ENCODE results near the gene HOXD8. TPM values are rescaled to one million over a fixed set of nuclear protein-coding genes. Genes with fewer than 3 reads are reported as not detected.

HOXD8 gene
- total RNA-seq, 4 donors from 2014 or later, result 1.4 to 6.0 (median 2.6) TPM

- peak in 1 of 2 donors; percentile 74 for DNase-seq (ENCODE audit: low spot score in 2 of 2)
These were observed 2.4 kb upstream of the HOXD8 start for GRCh38 chr2:176126929-176127773.

DNA sequence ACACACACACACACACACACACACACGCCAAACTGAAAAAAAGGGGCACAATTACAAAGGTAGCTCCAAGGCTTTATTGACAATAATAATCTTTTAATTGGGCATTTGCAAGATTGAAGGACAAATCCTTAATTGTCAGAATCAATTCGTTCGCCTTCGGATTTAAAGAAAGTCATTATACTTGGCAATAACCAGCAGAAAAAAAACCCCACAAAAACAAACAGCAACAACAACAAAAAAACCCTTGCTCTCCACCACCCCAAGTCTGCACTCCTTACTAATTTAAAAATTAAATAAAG lies 1.8 kb upstream of the HOXD8 start:
- TF ChIP-seq POLR2AphosphoS5 (IDR thresholded peaks at IDR 0.05), result no peak
- TF ChIP-seq EP300 (IDR thresholded peaks at IDR 0.05), result no peak
- no peak for TF ChIP-seq POLR2A (IDR thresholded peaks at IDR 0.05)
- TF ChIP-seq, protein P1, sequence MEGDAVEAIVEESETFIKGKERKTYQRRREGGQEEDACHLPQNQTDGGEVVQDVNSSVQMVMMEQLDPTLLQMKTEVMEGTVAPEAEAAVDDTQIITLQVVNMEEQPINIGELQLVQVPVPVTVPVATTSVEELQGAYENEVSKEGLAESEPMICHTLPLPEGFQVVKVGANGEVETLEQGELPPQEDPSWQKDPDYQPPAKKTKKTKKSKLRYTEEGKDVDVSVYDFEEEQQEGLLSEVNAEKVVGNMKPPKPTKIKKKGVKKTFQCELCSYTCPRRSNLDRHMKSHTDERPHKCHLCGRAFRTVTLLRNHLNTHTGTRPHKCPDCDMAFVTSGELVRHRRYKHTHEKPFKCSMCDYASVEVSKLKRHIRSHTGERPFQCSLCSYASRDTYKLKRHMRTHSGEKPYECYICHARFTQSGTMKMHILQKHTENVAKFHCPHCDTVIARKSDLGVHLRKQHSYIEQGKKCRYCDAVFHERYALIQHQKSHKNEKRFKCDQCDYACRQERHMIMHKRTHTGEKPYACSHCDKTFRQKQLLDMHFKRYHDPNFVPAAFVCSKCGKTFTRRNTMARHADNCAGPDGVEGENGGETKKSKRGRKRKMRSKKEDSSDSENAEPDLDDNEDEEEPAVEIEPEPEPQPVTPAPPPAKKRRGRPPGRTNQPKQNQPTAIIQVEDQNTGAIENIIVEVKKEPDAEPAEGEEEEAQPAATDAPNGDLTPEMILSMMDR (IDR thresholded peaks at IDR 0.05), result no peak
- H3K4me3 ChIP-seq, result peak overlapping the region; percentile 65
- peaks cover 49% of the 10 kb centered on the region for H3K4me1 ChIP-seq
- H3K27me3 ChIP-seq, result peaks cover 97% of the 10 kb centered on the region
- no peak for DNase-seq (ENCODE audit: low spot score in 2 of 2)
- WGBS, result 35% methylated on average over 4 of the region's 4 CpGs
- no peaks in the 10 kb centered on the region for H3K36me3 ChIP-seq
- H3K9me3 ChIP-seq, result no peaks in the 10 kb centered on the region
- H3K27ac ChIP-seq, result peak overlapping the region; percentile 96

More at GRCh38 chr2:176126929-176127773, 2.4 kb upstream of the HOXD8 start:
- H3K27me3 ChIP-seq, result peaks cover 97% of the 10 kb centered on the region
- no peak overlapping the region for H3K27ac ChIP-seq
- no peak overlapping the region for H3K4me3 ChIP-seq
- no peaks in the 10 kb centered on the region for H3K9me3 ChIP-seq
- no peaks in the 10 kb centered on the region for H3K36me3 ChIP-seq
- 6% methylated on average over 13 of the region's 13 CpGs for WGBS
- TF ChIP-seq EP300 (IDR thresholded peaks at IDR 0.05), result no peak
- TF ChIP-seq, protein P1 (IDR thresholded peaks at IDR 0.05), result peak; percentile 71 to 77
- H3K4me1 ChIP-seq, result peaks cover 49% of the 10 kb centered on the region

DNA sequence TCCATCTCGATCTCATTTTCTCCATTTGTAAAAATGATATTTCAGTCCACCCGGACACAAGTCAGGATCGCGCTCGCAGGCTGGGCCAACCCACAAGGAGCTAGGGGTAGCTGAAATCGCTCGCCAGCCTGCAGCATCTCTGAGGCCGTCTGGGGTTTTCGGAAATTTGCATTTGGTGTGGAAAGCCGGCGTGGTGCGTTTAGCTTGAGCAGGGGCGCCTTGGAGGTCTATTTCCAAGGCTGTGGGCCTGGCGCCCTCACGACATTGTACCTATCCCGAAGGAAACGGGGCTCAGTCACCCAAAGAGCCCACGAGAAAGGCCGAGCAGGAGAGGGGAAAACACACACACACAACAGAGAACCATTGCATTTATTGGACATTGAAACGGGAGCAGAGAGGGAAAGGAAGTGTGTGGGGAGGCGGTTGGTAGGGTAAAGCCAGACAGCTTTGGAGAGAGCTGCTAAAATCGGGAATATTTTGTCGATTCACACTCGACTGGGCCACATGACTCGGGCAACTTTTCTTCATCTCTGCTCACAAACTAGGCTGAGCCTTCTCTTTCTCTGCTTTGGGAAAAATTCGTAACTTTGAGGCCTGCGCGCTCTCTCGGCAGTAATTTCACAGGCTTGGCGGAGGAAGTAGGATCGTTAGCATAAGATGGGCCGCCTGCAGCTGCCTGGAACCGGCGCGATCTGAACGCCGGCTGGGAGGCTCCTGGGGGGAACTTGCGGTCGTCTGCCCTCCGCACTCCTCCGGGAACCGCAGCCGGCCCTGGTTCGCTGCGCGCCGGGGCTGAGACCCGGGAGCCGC lies 1.1 kb upstream of the HOXD8 start:
- peak overlapping the region; percentile 65 for H3K4me3 ChIP-seq
- no peaks in the 10 kb centered on the region for H3K9me3 ChIP-seq
- TF ChIP-seq POLR2A (IDR thresholded peaks at IDR 0.05) (no peak), POLR2AphosphoS5 (IDR thresholded peaks at IDR 0.05) (no peak), EP300 (IDR thresholded peaks at IDR 0.05) (no peak)
- TF ChIP-seq, protein P1 (IDR thresholded peaks at IDR 0.05), result no peak
- H3K4me1 ChIP-seq, result peaks cover 48% of the 10 kb centered on the region
- peak; percentile 61 to 68 for DNase-seq (ENCODE audit: low spot score in 2 of 2)
- WGBS, result 15% methylated on average over 45 of the region's 49 CpGs
- peaks cover 97% of the 10 kb centered on the region for H3K27me3 ChIP-seq
- H3K36me3 ChIP-seq, result no peaks in the 10 kb centered on the region
- peak overlapping the region; percentile 96 for H3K27ac ChIP-seq

DNA sequence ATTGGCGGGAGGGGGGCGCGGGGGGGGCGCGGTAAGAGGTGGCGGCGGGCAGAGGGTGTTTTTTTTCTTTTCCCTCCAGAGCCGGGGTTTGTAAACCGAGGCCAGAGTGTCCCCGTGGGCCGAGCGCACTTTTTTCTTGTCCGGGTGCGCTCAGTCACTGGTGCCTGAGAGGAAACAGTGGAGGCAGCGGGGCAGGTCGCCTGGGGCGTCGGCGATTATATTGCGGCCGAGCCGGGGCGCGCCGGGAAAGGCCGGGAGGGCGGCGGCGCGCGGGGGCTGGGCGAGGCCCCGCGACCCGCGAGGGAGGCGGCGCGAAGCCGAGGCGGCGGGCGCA lies 275 bp downstream of the HOXD8 start:
- Histone ChIP-seq H3K4me3 (peak overlapping the region; percentile 65), H3K27me3 (peaks cover 95% of the 10 kb centered on the region), H3K36me3 (no peaks in the 10 kb centered on the region), H3K4me1 (peaks cover 43% of the 10 kb centered on the region), H3K9me3 (no peaks in the 10 kb centered on the region), H3K27ac (peak overlapping the region; percentile 96)
- peak in 1 of 2 donors; percentile 73 for DNase-seq (ENCODE audit: low spot score in 2 of 2)
- TF ChIP-seq POLR2A (IDR thresholded peaks at IDR 0.05), result no peak
- no peak for TF ChIP-seq EP300 (IDR thresholded peaks at IDR 0.05)
- no peak for TF ChIP-seq POLR2AphosphoS5 (IDR thresholded peaks at IDR 0.05)
- TF ChIP-seq, protein P1 (IDR thresholded peaks at IDR 0.05), result no peak
- WGBS, result no CpG with 5 or more reads among the region's 43 CpGs

Data from suprapubic skin (tissue), 4 donors.